ENCODE measurements around the gene HACD4.

- TF ChIP-seq CTCF (IDR thresholded peaks at IDR 0.05; ENCODE audit: low read length): no peak
- no peak for TF ChIP-seq EZH2 (IDR thresholded peaks at IDR 0.05; ENCODE audit: borderline replicate concordance, low read length)
Measured at GRCh38 chr9:20995616-20996015, 35.8 kb downstream of the HACD4 start.
